ENCODE measurements around the gene ACOT11. TPM values are rescaled to one million over a fixed set of nuclear protein-coding genes. Genes with fewer than 3 reads are reported as not detected.

The ACOT11 gene
- total and polyA plus RNA-seq, 2 of the 13 experiments (the other 11 are each of a cell fraction or from before 2014, with no cell fraction given) = 2.6 to 3.3 TPM

GRCh38 chr1:54542120-54542961 lies 5.7 kb upstream of the ACOT11 start (continued):
- TF ChIP-seq ZHX1 (CRISPR knock-in tag; IDR thresholded peaks at IDR 0.05; ENCODE audit: low read depth) = no peak
- TF ChIP-seq EHMT2 (IDR thresholded peaks at IDR 0.05; ENCODE audit: borderline replicate concordance, low read depth, low read length) = no peak
- no peak for TF ChIP-seq TAF15 (IDR thresholded peaks at IDR 0.05; ENCODE audit: low read depth, low read length, poor library complexity, severe bottlenecking)
- no peak for TF ChIP-seq ZNF101 (CRISPR knock-in tag; IDR thresholded peaks at IDR 0.05; ENCODE audit: borderline replicate concordance, low read depth)
- no peak for TF ChIP-seq MIXL1 (CRISPR knock-in tag; IDR thresholded peaks at IDR 0.05)
- TF ChIP-seq ZNF510 (CRISPR knock-in tag; IDR thresholded peaks at IDR 0.05; ENCODE audit: low read depth) = no peak
- TF ChIP-seq ZBTB37 (CRISPR knock-in tag; IDR thresholded peaks at IDR 0.05) = no peak
- TF ChIP-seq ZNF18 (CRISPR knock-in tag; IDR thresholded peaks at IDR 0.05; ENCODE audit: insufficient replicate concordance) = no peak
- TF ChIP-seq KAT8 (CRISPR knock-in tag; IDR thresholded peaks at IDR 0.05) = no peak
- no peak for TF ChIP-seq ZNF318 (CRISPR knock-in tag; IDR thresholded peaks at IDR 0.05)
- TF ChIP-seq ZNF572 (CRISPR knock-in tag; IDR thresholded peaks at IDR 0.05) = no peak
- TF ChIP-seq HOXA7 (CRISPR knock-in tag; IDR thresholded peaks at IDR 0.05) = no peak
- TF ChIP-seq HNRNPH1 (optimal IDR thresholded peaks at IDR 0.05; ENCODE audit: low read depth, low read length) = no peak
- peak; percentile 83; the same call in 1 of the 2 replicates for TF ChIP-seq HOXD1 (CRISPR knock-in tag; IDR thresholded peaks at IDR 0.05)

Data from HepG2 (cell line).